RWPE2 (cell line): Measurements from ENCODE around the gene VAV3.

Source experiments
- ATAC-seq: fragments of 200-7000 bp; cut with Tn5 transposase; 3 replicates; pipeline ENCODE4 v1.9.1; 2021; ENCODE audit warnings: low read depth
- DNase-seq: peaks from one replicate; pipeline ENCODE4 v3.0.0-alpha.2; 2020; ENCODE audit warnings: low spot score
- H3K27ac ChIP-seq: fragments of 450-650 bp; 2 replicates; pipeline ENCODE4 v1.5.1; 2017; ENCODE audit warnings: mild to moderate bottlenecking; ENCODE audit not compliant: poor library complexity, severe bottlenecking
- H3K27me3 ChIP-seq: fragments of 250-450 bp; sonication (Bioruptor Pico); 2 replicates; pipeline ENCODE4 v1.5.1; 2021; ENCODE audit warnings: mild to moderate bottlenecking, moderate library complexity; ENCODE audit not compliant: insufficient read depth, poor library complexity, severe bottlenecking
- H3K36me3 ChIP-seq: fragments of 250-450 bp; sonication (Bioruptor Pico); 2 replicates; pipeline ENCODE4 v1.5.1; 2020; ENCODE audit warnings: low read depth, mild to moderate bottlenecking, moderate library complexity
- H3K4me1 ChIP-seq: fragments of 250-450 bp; sonication (Bioruptor Pico); 2 replicates; pipeline ENCODE4 v1.5.1; 2021; ENCODE audit warnings: mild to moderate bottlenecking, moderate library complexity; ENCODE audit not compliant: insufficient read depth, poor library complexity, severe bottlenecking
- H3K4me3 ChIP-seq: fragments of 250-450 bp; sonication (Bioruptor Pico); 2 replicates; pipeline ENCODE4 v1.5.1; 2021; ENCODE audit warnings: mild to moderate bottlenecking, moderate library complexity; ENCODE audit not compliant: severe bottlenecking
- H3K9me3 ChIP-seq: fragments of 250-450 bp; sonication (Bioruptor Pico); 2 replicates; pipeline ENCODE4 v1.5.1; 2021; ENCODE audit warnings: mild to moderate bottlenecking, moderate library complexity; ENCODE audit not compliant: severe bottlenecking
- CTCF ChIP-seq: fragments of 450-650 bp; IDR thresholded peaks from one replicate; pipeline ENCODE4 v1.5.1; 2017; ENCODE audit warnings: mild to moderate bottlenecking, moderate library complexity; ENCODE audit not compliant: poor library complexity, severe bottlenecking

Gene VAV3

GRCh38 chr1:107879346-107879745 is 85.6 kb downstream of the VAV3 start:
- Histone ChIP-seq H3K4me3 (no peak overlapping the region), H3K27ac (no peak overlapping the region), H3K4me1 (peaks cover 4% of the 10 kb centered on the region), H3K36me3 (no peaks in the 10 kb centered on the region), H3K9me3 (no peaks in the 10 kb centered on the region), H3K27me3 (no peaks in the 10 kb centered on the region)
- ATAC-seq (peak; percentile 58), DNase-seq (no peak)
- TF ChIP-seq CTCF, result no peak

DNA sequence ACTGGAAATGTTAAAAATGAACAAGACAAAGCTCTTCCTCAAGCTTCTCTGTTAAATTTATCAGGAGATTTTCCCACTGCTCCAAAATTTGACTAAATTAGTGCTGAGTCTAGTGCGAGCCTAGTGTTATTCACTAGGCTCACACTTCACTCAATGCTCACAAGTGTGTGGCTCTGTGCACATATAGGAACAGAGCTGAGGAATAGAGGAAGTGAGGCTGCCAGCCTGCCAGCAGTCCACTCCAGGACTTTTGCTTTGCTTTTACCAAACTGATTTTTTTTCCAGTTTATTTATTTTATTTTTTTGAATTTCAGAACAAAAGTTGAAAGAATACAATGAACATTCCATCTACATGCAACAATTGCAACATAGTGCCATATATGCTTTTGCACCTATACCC is 87.2 kb downstream of the VAV3 start:
- Histone ChIP-seq H3K27ac (no peak overlapping the region), H3K4me3 (no peak overlapping the region), H3K9me3 (no peaks in the 10 kb centered on the region), H3K36me3 (no peaks in the 10 kb centered on the region), H3K27me3 (no peaks in the 10 kb centered on the region), H3K4me1 (peaks cover 4% of the 10 kb centered on the region)
- TF ChIP-seq CTCF, result no peak
- no peak for DNase-seq
- ATAC-seq, result no peak

DNA sequence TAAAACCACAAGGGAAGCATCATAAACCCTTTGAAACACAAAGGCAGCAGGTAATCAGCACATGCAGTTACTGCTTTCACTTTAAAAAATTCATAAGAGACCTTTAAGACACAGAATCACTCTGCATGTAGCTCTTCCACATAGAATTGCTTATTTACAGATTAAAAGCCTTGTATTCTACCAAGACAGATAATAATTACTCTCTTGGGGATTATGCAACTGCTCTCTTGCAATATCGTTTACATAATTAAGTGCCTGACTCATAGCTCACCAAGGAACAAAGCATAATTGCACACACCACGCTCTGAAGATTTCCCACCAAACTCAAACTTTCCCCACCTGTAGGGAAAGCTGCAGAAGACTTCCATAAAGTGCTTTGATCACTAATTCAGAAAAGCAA is 87.9 kb downstream of the VAV3 start:
- no peak for TF ChIP-seq CTCF
- Histone ChIP-seq H3K9me3 (no peaks in the 10 kb centered on the region), H3K27ac (no peak overlapping the region), H3K4me3 (no peak overlapping the region), H3K4me1 (peaks cover 4% of the 10 kb centered on the region), H3K27me3 (no peaks in the 10 kb centered on the region), H3K36me3 (no peaks in the 10 kb centered on the region)
- ATAC-seq, result peak; percentile 68
- DNase-seq, result no peak

DNA sequence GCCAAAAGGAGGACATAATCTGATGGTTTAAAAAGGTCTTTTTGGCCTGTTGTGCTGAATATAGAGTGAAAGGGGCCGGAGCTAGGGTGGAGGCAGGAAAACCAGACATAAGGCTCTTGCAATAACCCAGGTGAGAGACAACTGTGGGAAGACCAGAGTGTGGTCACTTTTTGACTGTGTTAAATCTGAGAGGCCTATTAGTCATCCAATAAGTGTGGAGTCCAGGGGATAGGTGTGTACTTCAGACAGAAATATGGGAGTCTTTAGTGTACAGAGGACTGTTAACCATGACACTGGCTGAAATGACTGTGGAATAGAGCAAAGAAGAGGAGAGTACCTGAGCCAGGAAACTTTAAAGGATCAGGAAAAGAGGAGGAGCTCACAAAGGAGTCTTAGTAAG is 89.3 kb downstream of the VAV3 start:
- TF ChIP-seq CTCF, result no peak
- H3K4me1 ChIP-seq, result peaks cover 4% of the 10 kb centered on the region
- no peaks in the 10 kb centered on the region for H3K27me3 ChIP-seq
- no peaks in the 10 kb centered on the region for H3K9me3 ChIP-seq
- H3K36me3 ChIP-seq, result no peaks in the 10 kb centered on the region
- ATAC-seq, result peak; percentile 67
- H3K27ac ChIP-seq, result no peak overlapping the region
- no peak overlapping the region for H3K4me3 ChIP-seq
- no peak for DNase-seq

DNA sequence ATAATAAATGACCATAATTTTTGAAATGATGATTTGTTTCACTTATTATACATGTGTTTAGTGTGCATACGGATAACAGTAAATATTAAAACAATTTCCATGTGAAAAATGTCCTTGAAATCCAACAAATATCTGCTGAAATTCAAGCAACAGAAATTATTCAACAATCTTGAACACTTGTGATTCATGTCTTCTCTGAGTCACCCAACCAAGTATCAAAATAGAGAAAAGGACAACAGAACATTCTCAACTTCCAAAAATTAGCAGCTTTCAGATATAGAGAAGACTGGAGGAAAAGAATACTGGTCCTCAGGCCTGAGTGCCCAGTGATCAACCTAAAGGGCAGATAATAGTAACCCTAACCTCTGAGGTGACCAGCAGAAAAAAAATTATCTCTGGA is 90.8 kb downstream of the VAV3 start:
- Histone ChIP-seq H3K36me3 (no peaks in the 10 kb centered on the region), H3K27me3 (no peaks in the 10 kb centered on the region), H3K9me3 (no peaks in the 10 kb centered on the region), H3K27ac (no peak overlapping the region), H3K4me1 (peaks cover 4% of the 10 kb centered on the region), H3K4me3 (no peak overlapping the region)
- no peak for ATAC-seq
- DNase-seq, result no peak
- no peak for TF ChIP-seq CTCF
